CD14-positive monocyte (primary cell): ENCODE data around the gene WDR26. TPM values are rescaled to one million over a fixed set of nuclear protein-coding genes. Genes with fewer than 3 reads are reported as not detected.

ENCODE experiments used
- DNase-seq, 3 donors: peaks; one replicate each; pipeline ENCODE4 v3.0.0-alpha.2; 2011 to 2022
- H2AFZ ChIP-seq: 2 replicates; pipeline ENCODE4 v1.6.0; 2012; ENCODE audit warnings: mild to moderate bottlenecking, low read depth, low read length, inconsistent platforms; ENCODE audit not compliant: insufficient read depth, poor library complexity, severe bottlenecking
- H3K27ac ChIP-seq, 2 donors: 1 replicate in 1 of 2; 2 replicates in 1 of 2; pipeline ENCODE4 v1.5.1; 2012 to 2013; ENCODE audit warnings: low read length in 2 of 2, control low read depth in 1 of 2, inconsistent platforms in 1 of 2, low read depth in 1 of 2, mild to moderate bottlenecking in 1 of 2
- H3K27me3 ChIP-seq, 2 donors: one replicate each; pipeline versions ENCODE4 v1.6.0 to v1.6.1; 2011 to 2013; ENCODE audit warnings: low read length in 2 of 2; ENCODE audit not compliant: control insufficient read depth in 2 of 2, insufficient read depth in 2 of 2
- H3K36me3 ChIP-seq, 2 donors: replicated peaks in 1 of 2; 1 replicate in 1 of 2; 2 replicates in 1 of 2; pipeline versions ENCODE4 v1.5.1 to v1.6.1; 2012 to 2013; ENCODE audit warnings: low read length in 2 of 2, control low read depth in 1 of 2, inconsistent platforms in 1 of 2, mild to moderate bottlenecking in 1 of 2; ENCODE audit not compliant: insufficient read depth in 2 of 2, control insufficient read depth in 1 of 2
- H3K4me1 ChIP-seq, 2 donors: 1 replicate in 1 of 2; 2 replicates in 1 of 2; pipeline versions ENCODE4 v1.5.1 to v1.6.1; 2012 to 2013; ENCODE audit warnings: low read length in 2 of 2, control low read depth in 1 of 2, inconsistent platforms in 1 of 2, mild to moderate bottlenecking in 1 of 2, moderate library complexity in 1 of 2; ENCODE audit not compliant: insufficient read depth in 2 of 2, control insufficient read depth in 1 of 2
- H3K4me2 ChIP-seq: replicated peaks from 2 replicates; pipeline ENCODE3; 2012; ENCODE audit warnings: low read length, moderate library complexity, mild to moderate bottlenecking; ENCODE audit not compliant: poor library complexity, severe bottlenecking; ENCODE audit errors: extremely low read depth
- H3K4me3 ChIP-seq, 3 experiments: fragments of 200-600 bp in 1 of 3; sonication (generic) in 1 of 3; replicated peaks in 1 of 3; 1 replicate in 2 of 3; 2 replicates in 1 of 3; pipeline ENCODE4 v1.5.1; 2011 to 2013; ENCODE audit warnings: low read length in 3 of 3, mild to moderate bottlenecking in 3 of 3, control low read depth in 2 of 3, low read depth in 2 of 3, inconsistent platforms in 1 of 3, moderate library complexity in 1 of 3
- H3K79me2 ChIP-seq: 2 replicates; pipeline ENCODE4 v1.6.0; 2012; ENCODE audit warnings: mild to moderate bottlenecking, control low read depth, inconsistent platforms, low read length, moderate library complexity; ENCODE audit not compliant: insufficient read depth
- H3K9ac ChIP-seq: 2 replicates; pipeline ENCODE4 v1.6.0; 2017; ENCODE audit warnings: low read length, mild to moderate bottlenecking; ENCODE audit not compliant: insufficient read depth, poor library complexity, severe bottlenecking
- H3K9me3 ChIP-seq, 2 donors: replicated peaks in 1 of 2; 1 replicate in 1 of 2; 2 replicates in 1 of 2; pipeline versions ENCODE4 v1.5.1 to v1.6.1; 2012 to 2013; ENCODE audit warnings: low read length in 2 of 2, control low read depth in 1 of 2; ENCODE audit not compliant: control insufficient read depth in 1 of 2, insufficient read depth in 1 of 2
- H4K20me1 ChIP-seq: 2 replicates; pipeline ENCODE4 v1.6.0; 2012; ENCODE audit warnings: mild to moderate bottlenecking, low read length, control low read depth, moderate library complexity; ENCODE audit not compliant: insufficient read depth
- H3K27ac Mint-ChIP-seq, 7 donors: one replicate each; pipeline ENCODE4 v1.8.0; 2020; ENCODE audit warnings: mild to moderate bottlenecking in 7 of 7, mixed read lengths in 7 of 7, moderate library complexity in 6 of 7, inconsistent platforms in 2 of 7
- H3K27me3 Mint-ChIP-seq, 3 donors: one replicate each; pipeline ENCODE4 v1.8.0; 2021 to 2022; ENCODE audit warnings: low read depth in 3 of 3, mild to moderate bottlenecking in 3 of 3, mixed read lengths in 3 of 3, moderate library complexity in 3 of 3, inconsistent platforms in 1 of 3
- H3K36me3 Mint-ChIP-seq, 2 donors: one replicate each; pipeline ENCODE4 v1.8.0; 2020; ENCODE audit warnings: mixed read lengths in 2 of 2, inconsistent platforms in 1 of 2, mild to moderate bottlenecking in 1 of 2
- H3K4me1 Mint-ChIP-seq: one replicate; pipeline ENCODE4 v1.8.0; 2020; ENCODE audit warnings: mild to moderate bottlenecking, mixed read lengths
- H3K4me3 Mint-ChIP-seq, 2 donors: one replicate each; pipeline ENCODE4 v1.8.0; 2020; ENCODE audit warnings: mild to moderate bottlenecking in 2 of 2, mixed read lengths in 2 of 2, moderate library complexity in 1 of 2
- H3K9me3 Mint-ChIP-seq, 7 donors: one replicate each; pipeline ENCODE4 v1.8.0; 2020 to 2022; ENCODE audit warnings: mixed read lengths in 7 of 7, mild to moderate bottlenecking in 6 of 7, moderate library complexity in 6 of 7, inconsistent platforms in 2 of 7
- WGBS: methylation state at CpG from one replicate; pipeline ENCODE4 v1.1.5; 2013; ENCODE audit warnings: missing lambda C conversion rate; ENCODE audit not compliant: insufficient coverage; 5-methylcytosine and 5-hydroxymethylcytosine counted together
- intact Hi-C, 2 donors: fragments of 100-400 bp; cut with micrococcal nuclease; formaldehyde crosslinking; loops; one replicate each; pipeline versions ENCODE4 v1.15.0 to v1.15.1; 2023
- polyA plus RNA-seq, 3 donors: library from polyadenylated mRNA; depleted of rRNA in 1 of 3; unstranded in 2 of 3; stranded (reverse) in 1 of 3; fragments of 300-500 nt in 2 of 3; fragments of >200 nt in 1 of 3; fragmentation: Illumina TruSeq in 2 of 3; gene quantifications; 1 replicate in 2 of 3; 2 replicates in 1 of 3; pipeline ENCODE4 v1.2.3, GENCODE V29; 2012 to 2021
- TF ChIP-seq, protein P1 (sequence below): fragments of 200-600 bp; IDR thresholded peaks from one replicate; pipeline ENCODE4 v1.8.0; 2022; ENCODE audit warnings: antibody characterized with exemption, mild to moderate bottlenecking

The WDR26 gene
- polyA plus RNA-seq, 3 donors = 2.7 to 59.4 (median 4.0) TPM

DNA sequence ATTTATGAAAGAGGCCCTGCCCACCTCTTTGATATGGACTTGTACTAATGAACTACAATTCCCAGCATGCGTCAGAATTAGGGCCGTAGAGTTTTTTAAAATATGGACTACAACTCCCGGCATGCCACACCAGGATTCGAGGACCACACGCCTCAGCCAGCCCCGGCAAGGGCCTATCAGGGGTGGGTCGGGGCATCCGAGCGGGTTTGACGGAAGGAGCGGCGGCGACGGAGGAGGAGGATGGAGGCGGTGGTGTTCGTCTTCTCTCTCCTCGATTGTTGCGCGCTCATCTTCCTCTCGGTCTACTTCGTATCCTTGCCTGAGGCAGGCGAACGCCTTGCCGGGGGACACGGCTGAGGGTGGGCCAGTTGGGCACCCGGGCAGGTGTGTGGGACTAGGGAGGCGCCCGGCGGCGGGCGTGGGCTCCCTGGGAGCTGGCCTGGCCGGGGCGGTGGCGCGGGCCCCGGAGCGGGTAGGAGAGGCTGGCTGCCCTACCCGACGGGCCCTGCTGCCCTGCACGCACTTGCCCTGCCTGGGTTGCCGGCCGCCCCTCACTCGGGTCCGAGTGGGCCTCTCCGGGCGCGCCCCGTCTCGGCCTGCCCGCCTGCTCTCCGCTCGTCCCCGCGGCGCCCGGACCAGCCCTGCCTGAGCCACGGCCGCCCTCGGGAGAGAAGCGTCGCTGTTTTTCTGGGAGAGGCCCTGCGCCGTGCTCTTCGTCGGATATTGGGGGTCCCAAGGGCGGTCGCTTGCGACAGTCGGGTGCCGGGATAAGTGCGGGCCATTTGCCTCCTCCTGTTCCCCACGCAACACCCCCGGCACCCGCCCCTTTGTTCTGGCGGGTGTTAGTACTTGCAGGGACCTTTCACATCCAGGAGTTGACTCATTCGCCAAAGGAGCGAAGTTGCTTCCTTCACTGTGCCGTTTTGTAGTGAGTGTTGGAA, 77.6 kb downstream of the WDR26 start, which contains the start of gene CNIH4:
Gene CNIH4, plus strand, starts transcription at position 195 of the 941 bp plus-strand sequence. Its CDS starts 46 bp downstream, at position 241.
- H3K27ac Mint-ChIP-seq = peak within 1 kb of the TSS; percentile 92 to 95 (median 94)
- H3K27ac ChIP-seq = peak within 1 kb of the TSS; percentile 78 to 86
- TF ChIP-seq, protein P1, sequence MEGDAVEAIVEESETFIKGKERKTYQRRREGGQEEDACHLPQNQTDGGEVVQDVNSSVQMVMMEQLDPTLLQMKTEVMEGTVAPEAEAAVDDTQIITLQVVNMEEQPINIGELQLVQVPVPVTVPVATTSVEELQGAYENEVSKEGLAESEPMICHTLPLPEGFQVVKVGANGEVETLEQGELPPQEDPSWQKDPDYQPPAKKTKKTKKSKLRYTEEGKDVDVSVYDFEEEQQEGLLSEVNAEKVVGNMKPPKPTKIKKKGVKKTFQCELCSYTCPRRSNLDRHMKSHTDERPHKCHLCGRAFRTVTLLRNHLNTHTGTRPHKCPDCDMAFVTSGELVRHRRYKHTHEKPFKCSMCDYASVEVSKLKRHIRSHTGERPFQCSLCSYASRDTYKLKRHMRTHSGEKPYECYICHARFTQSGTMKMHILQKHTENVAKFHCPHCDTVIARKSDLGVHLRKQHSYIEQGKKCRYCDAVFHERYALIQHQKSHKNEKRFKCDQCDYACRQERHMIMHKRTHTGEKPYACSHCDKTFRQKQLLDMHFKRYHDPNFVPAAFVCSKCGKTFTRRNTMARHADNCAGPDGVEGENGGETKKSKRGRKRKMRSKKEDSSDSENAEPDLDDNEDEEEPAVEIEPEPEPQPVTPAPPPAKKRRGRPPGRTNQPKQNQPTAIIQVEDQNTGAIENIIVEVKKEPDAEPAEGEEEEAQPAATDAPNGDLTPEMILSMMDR = peak; percentile 15
- intact Hi-C loops = no loop called here
- peak within 1 kb of the TSS; percentile 76 to 95 (median 92) for H3K4me3 ChIP-seq
- DNase-seq = peak; percentile 87 to 88 (median 88)
- H3K9me3 ChIP-seq = no peaks in the 10 kb centered on the region
- H3K9ac ChIP-seq = peak within 1 kb of the TSS; percentile 87
- H3K36me3 Mint-ChIP-seq = peaks cover 11 to 26% of the 10 kb centered on the region in 2 donors
- H3K79me2 ChIP-seq = peaks cover 54% of the 10 kb centered on the region
- peaks cover 42% of the 10 kb centered on the region for H4K20me1 ChIP-seq
- H3K4me1 Mint-ChIP-seq = peaks cover 30% of the 10 kb centered on the region
- H3K4me3 Mint-ChIP-seq = peak within 1 kb of the TSS; percentile 87 to 93
- no peaks in the 10 kb centered on the region for H3K27me3 Mint-ChIP-seq
- H3K36me3 ChIP-seq = peaks cover 2 to 19% of the 10 kb centered on the region in 2 donors
- H3K27me3 ChIP-seq = no peaks in the 10 kb centered on the region
- H3K4me1 ChIP-seq = peaks cover 28 to 31% of the 10 kb centered on the region in 2 donors
- peak within 1 kb of the TSS; percentile 89 for H2AFZ ChIP-seq
- under 1% methylated on average over 65 of the region's 78 CpGs for WGBS
- peaks cover 0 to 2% (median 0%) of the 10 kb centered on the region in 7 donors for H3K9me3 Mint-ChIP-seq
- peak within 1 kb of the TSS; percentile 98 for H3K4me2 ChIP-seq

DNA sequence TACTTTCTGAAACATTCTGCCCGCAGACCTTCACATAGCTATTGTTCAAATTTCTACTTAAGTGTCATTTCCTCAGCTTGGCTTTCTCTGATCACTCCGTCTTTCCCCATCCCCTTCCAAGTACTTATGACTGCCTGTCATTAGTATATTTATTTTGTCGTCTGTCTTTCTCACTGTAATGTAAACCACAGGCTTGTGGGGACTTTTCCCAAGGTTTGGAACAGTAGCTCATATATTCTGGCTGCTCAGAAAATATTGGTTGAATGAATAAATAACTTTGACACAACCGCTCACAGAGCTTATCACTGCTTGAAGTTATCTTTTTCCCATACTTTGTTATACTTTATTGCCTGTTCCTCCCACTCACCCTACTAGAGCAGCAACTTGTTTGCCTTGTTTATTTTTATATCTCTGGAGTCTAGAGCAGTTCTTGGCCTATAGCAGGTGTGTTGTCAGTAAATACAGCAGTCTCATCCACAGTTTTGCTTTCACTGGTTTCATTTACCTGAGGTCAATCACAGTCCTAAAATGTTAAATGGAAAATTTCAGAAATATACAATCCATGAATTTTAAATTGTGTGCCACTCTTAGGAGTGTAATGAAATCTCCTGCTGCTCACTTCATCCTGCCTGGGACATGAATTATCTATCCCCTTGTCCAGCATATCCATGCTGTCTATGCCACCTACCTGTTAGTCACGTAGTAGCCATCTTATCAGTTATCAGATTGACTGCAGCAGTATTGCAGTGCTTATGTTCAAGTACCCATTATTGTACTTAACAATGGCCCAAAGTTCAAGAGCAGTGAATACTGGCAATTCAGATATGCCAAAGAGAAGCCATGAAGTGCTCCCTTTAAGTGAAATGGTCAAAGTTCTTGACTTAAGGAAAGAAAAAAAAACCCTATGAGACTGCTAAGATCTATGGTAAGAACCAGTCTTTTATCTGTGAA, 80.3 kb downstream of the WDR26 start:
- H3K4me3 Mint-ChIP-seq = no peak overlapping the region
- H3K27ac Mint-ChIP-seq = no peak overlapping the region
- H2AFZ ChIP-seq = no peak overlapping the region

More for the DNA sequence above, 80.3 kb downstream of the WDR26 start:
- peaks cover 15% of the 10 kb centered on the region for H4K20me1 ChIP-seq
- intact Hi-C loops = no loop called here
- TF ChIP-seq, protein P1 = no peak
- H3K36me3 Mint-ChIP-seq = peaks cover 4 to 6% of the 10 kb centered on the region in 2 donors
- no peak for DNase-seq
- peaks cover 27% of the 10 kb centered on the region for H3K79me2 ChIP-seq
- peaks cover 0 to 15% (median 4%) of the 10 kb centered on the region in 7 donors for H3K9me3 Mint-ChIP-seq
- H3K27ac ChIP-seq = no peak overlapping the region
- no peak overlapping the region for H3K4me2 ChIP-seq
- no peak overlapping the region for H3K4me3 ChIP-seq
- no peaks in the 10 kb centered on the region for H3K9me3 ChIP-seq
- H3K4me1 ChIP-seq = peaks cover 20 to 22% of the 10 kb centered on the region in 2 donors
- peaks cover 0 to 5% of the 10 kb centered on the region in 2 donors for H3K36me3 ChIP-seq
- H3K27me3 Mint-ChIP-seq = no peaks in the 10 kb centered on the region
- no peak overlapping the region for H3K9ac ChIP-seq
- H3K27me3 ChIP-seq = no peaks in the 10 kb centered on the region
- WGBS = 100% methylated on average over 1 of the region's 5 CpGs
- peaks cover 19% of the 10 kb centered on the region for H3K4me1 Mint-ChIP-seq
